Neutrophil (primary cell): ENCODE data around the gene TMX1.

Experiments used
- H3K27ac ChIP-seq: fragments of 200-600 bp; sonication (generic); 2 replicates; pipeline ENCODE4 v1.5.1; 2016; ENCODE audit warnings: mild to moderate bottlenecking, moderate library complexity
- H3K27me3 ChIP-seq: fragments of 200-600 bp; sonication (generic); 2 replicates; pipeline ENCODE4 v1.6.0; 2016; ENCODE audit warnings: mild to moderate bottlenecking
- H3K36me3 ChIP-seq: fragments of 200-600 bp; sonication (generic); 2 replicates; pipeline ENCODE4 v1.5.1; 2017
- H3K4me1 ChIP-seq, 2 experiments: fragments of 200-600 bp in 1 of 2; sonication (generic) in 1 of 2; 1 replicate in 1 of 2; 2 replicates in 1 of 2; pipeline versions ENCODE4 v1.5.1 to v1.6.1; 2013 to 2016; ENCODE audit warnings: low read depth in 1 of 2, low read length in 1 of 2, mild to moderate bottlenecking in 1 of 2, moderate library complexity in 1 of 2; ENCODE audit not compliant: control insufficient read depth in 1 of 2, insufficient read depth in 1 of 2
- H3K4me3 ChIP-seq, 2 experiments: fragments of 200-600 bp in 1 of 2; sonication (generic) in 1 of 2; 1 replicate in 1 of 2; 2 replicates in 1 of 2; pipeline ENCODE4 v1.5.1; 2013 to 2016; ENCODE audit warnings: low read depth in 1 of 2, low read length in 1 of 2, mild to moderate bottlenecking in 1 of 2, moderate library complexity in 1 of 2
- H3K9me3 ChIP-seq: fragments of 200-600 bp; sonication (generic); 2 replicates; pipeline ENCODE4 v1.5.1; 2016
- CTCF ChIP-seq: fragments of 200-600 bp; sonication (generic); IDR thresholded peaks from 2 replicates; pipeline ENCODE4 v1.5.1; 2016; ENCODE audit warnings: antibody characterized with exemption

The TMX1 gene

GRCh38 chr14:51246032-51246431, 6.0 kb downstream of the TMX1 start:
- TF ChIP-seq CTCF = no peak
- Histone ChIP-seq H3K9me3 (no peaks in the 10 kb centered on the region), H3K4me1 (peaks cover 17 to 22% of the 10 kb centered on the region in 2 experiments), H3K4me3 (no peak overlapping the region), H3K27ac (no peak overlapping the region), H3K36me3 (peaks cover 40% of the 10 kb centered on the region), H3K27me3 (no peaks in the 10 kb centered on the region)

DNA sequence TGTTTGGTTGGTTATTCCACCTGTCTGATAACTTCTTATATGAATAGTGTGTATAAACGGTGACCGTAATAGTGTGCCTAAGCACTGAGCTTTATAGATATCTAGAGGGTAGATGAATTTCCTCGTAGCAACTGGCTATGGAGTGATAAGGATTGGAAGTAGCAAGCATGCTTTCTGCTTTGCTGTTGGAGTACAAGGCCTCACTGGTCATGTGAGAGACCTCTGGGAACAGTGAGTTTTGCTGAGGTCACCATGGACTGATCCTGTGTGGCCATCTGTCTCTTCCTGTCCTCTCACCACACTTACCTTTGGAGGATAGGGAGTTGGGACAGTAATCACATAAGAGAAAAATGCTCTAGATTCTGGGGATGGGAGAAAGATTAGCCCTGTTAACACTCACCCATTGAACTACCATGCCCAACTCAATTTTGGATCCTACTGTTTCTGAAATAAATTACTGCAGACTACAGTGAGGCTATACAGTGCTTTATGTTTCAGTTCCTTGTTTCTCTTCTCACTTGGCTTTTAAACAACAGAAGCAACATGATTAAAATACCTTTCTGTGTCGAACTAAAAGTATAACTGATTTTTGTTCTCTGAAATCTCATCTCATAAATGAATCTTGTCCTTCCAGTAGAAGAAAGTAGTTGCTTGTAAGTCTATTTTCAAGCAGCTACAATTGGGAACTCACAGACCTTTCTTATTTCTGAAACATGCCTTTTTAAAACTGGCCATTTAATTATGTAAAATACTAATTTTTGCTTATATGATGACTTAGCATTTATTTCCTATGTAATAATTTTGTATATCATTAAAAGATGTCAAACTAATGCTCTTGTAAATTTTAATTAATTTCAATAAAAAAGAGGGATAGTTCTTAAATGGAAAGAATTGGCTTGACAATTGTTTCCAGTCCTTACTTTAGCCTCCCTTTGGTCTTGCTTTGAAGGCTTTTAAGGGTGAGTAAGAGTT, 8.3 kb downstream of the TMX1 start:
- Histone ChIP-seq H3K36me3 (peaks cover 61% of the 10 kb centered on the region), H3K27ac (no peak overlapping the region)

DNA sequence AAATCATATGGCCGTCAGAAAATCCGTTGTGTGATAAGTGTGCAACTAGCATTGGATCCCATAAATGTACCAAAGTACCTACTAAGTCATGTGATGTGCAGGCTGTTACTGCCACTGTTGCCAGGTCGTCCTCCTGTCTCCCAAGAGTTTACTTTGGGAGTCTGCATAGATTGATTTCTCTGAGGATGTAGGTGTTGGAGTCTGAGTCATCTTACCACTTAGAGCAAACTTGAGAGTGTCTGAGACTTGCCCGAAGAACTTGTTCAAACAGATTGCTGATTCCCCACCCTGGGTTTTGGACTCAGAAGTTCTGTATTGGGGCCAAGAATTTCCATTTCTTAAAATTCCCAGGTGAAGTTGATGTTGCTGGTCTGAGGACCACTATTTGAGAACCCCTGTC, 11.4 kb downstream of the TMX1 start:
- no peaks in the 10 kb centered on the region for H3K4me1 ChIP-seq
- H3K36me3 ChIP-seq = peaks cover 76% of the 10 kb centered on the region
- H3K27ac ChIP-seq = no peak overlapping the region
- H3K27me3 ChIP-seq = no peaks in the 10 kb centered on the region
- H3K9me3 ChIP-seq = no peaks in the 10 kb centered on the region
- no peak overlapping the region for H3K4me3 ChIP-seq
- no peak for TF ChIP-seq CTCF

More for the DNA sequence above, 8.3 kb downstream of the TMX1 start:
- H3K4me3 ChIP-seq = no peak overlapping the region
- peaks cover 7 to 8% of the 10 kb centered on the region in 2 experiments for H3K4me1 ChIP-seq
- no peak for TF ChIP-seq CTCF
- no peaks in the 10 kb centered on the region for H3K9me3 ChIP-seq
- H3K27me3 ChIP-seq = no peaks in the 10 kb centered on the region

DNA sequence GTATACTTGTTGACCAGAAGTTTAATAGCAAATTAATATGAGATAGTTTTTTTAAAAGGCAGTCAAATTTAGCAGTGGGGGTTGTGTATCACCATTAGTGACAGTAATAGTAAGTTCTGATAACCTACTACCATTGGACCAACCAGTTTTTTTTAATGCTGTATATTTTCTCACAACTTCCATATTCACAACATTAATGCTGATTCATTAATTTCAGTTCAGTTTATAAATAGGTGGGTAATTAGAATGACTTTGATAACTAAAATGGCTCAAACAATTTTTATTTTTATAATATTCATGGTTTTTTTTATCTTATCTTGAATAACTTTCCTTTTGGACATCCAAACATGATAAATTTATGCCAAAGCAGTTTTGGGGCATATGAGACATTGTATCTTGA, 13.8 kb downstream of the TMX1 start:
- peaks cover 64% of the 10 kb centered on the region for H3K36me3 ChIP-seq
- H3K9me3 ChIP-seq = no peaks in the 10 kb centered on the region
- no peak for TF ChIP-seq CTCF
- H3K4me3 ChIP-seq = no peak overlapping the region
- no peaks in the 10 kb centered on the region for H3K4me1 ChIP-seq
- H3K27ac ChIP-seq = no peak overlapping the region
- H3K27me3 ChIP-seq = no peaks in the 10 kb centered on the region

DNA sequence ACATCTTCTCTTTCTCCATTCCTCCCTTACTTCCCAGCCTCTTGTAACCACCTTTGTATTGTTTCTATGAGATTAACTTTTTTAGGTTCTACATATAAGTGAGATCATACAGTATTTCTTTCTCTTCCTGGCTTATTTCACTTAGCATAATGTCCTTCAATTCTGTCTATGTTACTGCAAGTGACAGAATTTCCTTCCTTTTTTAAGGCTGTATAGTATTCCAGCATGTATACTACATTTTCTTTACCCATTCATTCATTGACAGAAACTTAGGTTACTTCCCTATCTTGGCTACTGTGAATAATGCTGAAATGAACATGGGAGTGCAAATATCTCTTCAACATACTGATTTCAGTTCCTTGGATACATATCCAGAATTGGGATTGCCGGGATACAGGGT, 18.2 kb downstream of the TMX1 start:
- H3K27ac ChIP-seq = no peak overlapping the region
- no peaks in the 10 kb centered on the region for H3K9me3 ChIP-seq
- H3K4me3 ChIP-seq = no peak overlapping the region

More for the DNA sequence above, 18.2 kb downstream of the TMX1 start:
- H3K27me3 ChIP-seq = no peaks in the 10 kb centered on the region
- no peak for TF ChIP-seq CTCF
- H3K4me1 ChIP-seq = no peaks in the 10 kb centered on the region
- H3K36me3 ChIP-seq = peaks cover 30% of the 10 kb centered on the region
